Measurements from ENCODE around the gene KDM8.
"Not testable (repeated sequence)": the region's sequence is repeated elsewhere in the genome, so short reads cannot be mapped to it uniquely, and the experiment has no call there.

- TF ChIP-seq EZH2 (optimal IDR thresholded peaks at IDR 0.05; ENCODE audit: low read depth, low read length); CTCF (IDR thresholded peaks at IDR 0.05; ENCODE audit: low read length): not testable (repeated sequence)
Measured at GRCh38 chr16:27262904-27263423, 59.6 kb downstream of the KDM8 start.
